Stimulated activated CD8-positive, alpha-beta memory T cell treated with anti-CD3 and anti-CD28 coated beads, Interleukin-12 subunit alpha, Interleukin-12 subunit beta, amount 100 ng/mL, for 24 hours (primary cell): Measurements from ENCODE around the gene FIG4.
"Not testable (repeated sequence)": the region's sequence is repeated elsewhere in the genome, so short reads cannot be mapped to it uniquely, and the experiment has no call there.

Experiments used
- DNase-seq: peaks from one replicate; pipeline ENCODE4 v3.0.0-alpha.2; 2020; ENCODE audit errors: extremely low read depth

Gene FIG4

GRCh38 chr6:109852713-109853112, 161.6 kb downstream of the FIG4 start:
- no peak for DNase-seq

- DNase-seq = no peak
Observed at GRCh38 chr6:109853426-109853825, 162.3 kb downstream of the FIG4 start.

- no peak for DNase-seq
Observed at GRCh38 chr6:109853951-109854350, 162.9 kb downstream of the FIG4 start.

- DNase-seq = no peak
Observed at GRCh38 chr6:109854541-109855308, 163.6 kb downstream of the FIG4 start.

GRCh38 chr6:109855476-109856040, 164.5 kb downstream of the FIG4 start:
- not testable (repeated sequence) for DNase-seq

DNA sequence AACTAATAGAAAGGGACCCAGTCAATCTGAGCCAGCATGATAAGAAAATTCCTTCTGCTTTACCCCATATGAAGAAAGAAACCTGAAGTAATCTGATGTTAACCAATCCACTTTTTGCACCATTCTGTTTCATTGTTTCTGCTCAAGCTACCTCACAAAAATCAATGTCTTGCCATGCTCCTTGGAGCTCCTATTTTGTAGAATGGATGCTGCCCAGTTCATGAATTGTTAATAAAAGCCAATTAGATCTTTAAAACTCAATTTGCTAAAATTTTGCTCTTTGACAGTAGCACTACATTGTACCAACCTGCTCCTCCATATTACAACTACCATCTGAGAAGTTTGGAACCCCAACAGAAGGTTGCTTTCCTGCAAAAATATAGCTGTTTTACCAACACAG, 170.8 kb downstream of the FIG4 start:
- DNase-seq = no peak

DNA sequence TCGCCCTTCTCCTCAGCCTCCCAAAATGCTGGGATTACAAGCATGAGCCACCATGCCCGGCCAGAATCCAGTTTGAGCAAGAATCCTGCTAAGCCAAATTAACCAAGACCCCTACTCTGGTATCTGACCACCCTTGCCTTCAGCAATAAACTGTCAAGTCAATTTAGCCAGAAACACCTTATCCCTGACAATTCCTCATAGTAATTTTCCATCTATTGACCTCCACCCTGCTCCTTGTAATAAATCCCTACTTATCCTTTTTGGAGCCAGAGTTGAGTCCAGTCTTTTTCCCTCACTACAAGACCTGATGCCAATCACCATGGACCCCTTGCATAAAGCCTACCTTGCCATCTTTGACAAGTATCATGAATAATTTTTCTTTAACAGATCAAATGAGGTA, 173.0 kb downstream of the FIG4 start:
- DNase-seq = no peak

DNA sequence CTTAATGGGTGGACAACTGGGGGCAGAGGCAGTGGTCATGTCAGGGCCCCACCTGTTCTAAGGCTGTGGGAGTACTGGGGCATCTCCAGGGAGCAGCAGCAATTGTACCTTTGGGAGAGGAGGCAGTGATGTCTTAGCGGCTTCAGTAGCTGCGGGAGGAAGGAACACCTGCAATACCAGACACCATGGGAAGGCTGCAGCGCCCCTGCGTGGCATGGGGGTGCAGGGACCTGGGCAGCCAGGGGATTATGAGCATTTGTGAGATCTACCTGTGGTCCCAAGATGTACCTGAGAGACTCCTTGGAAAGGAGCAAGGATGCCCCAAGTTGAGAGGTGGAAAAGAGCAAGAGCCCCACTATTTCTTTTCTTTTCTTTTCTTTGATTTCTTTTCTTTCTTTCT, 174.9 kb downstream of the FIG4 start:
- no peak for DNase-seq

DNA sequence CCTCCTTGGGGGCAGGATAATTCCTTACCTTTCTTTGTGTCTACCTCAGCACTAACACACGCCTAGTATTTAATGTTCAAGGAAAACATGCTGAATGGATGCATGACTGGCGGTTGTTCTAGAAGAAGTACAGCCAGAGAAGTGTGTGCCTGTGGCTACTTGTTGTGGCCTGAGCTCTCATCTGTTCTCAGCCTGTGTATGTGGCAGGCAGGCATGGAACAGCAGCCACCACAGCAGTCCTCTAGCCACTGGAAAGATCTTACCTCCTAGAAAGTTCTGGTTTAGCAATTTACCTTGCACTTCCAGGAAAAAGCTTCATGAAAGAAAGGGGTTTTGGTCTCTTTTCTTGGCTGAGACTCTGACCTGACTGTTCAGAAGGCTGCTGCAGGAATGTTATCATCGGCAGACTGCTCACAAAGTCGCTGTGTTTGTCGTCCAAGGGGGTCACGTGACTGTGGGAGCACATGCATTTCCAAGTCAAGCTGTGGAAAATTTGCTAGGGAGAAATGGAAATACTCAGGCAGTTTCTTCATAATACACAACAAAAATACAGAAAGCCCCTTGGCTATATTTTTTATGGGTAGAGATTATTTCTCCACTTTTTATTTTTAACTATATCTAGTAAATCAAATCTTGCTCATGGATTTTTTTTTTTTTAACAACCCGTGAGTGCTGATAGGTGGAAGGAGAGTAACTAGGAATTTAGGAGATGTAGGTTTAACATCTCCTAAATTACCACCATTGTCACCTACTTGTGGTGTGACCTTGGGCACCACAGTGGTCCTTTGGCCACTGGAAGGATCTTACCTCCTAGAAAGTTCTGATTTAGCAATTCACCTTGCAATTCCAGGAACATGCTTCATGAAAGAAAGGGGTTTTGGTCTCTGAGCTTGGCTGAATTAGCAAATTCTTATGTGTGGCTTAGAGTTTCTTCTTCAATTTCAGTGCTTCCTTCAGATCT, 176.2 kb downstream of the FIG4 start:
- DNase-seq = no peak

DNA sequence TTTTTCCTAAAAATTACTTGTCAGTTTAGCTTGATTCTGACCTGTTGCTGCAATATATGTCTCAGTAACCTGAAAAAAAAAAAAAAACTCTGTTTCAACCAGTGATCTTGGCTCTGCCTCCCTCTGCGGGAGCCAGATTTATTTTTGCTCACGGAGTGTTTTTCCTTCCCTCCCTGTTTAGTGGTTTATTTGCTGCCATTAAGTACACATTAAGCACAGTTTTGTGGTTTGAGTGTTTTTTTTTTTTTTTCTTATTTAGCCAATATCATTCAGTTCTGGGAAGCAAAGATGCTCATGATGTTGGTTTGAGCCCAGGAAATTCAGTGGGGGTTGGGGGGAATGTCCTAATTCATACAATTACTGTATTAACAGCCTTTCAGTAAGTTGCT, 176.9 kb downstream of the FIG4 start:
- no peak for DNase-seq

DNA sequence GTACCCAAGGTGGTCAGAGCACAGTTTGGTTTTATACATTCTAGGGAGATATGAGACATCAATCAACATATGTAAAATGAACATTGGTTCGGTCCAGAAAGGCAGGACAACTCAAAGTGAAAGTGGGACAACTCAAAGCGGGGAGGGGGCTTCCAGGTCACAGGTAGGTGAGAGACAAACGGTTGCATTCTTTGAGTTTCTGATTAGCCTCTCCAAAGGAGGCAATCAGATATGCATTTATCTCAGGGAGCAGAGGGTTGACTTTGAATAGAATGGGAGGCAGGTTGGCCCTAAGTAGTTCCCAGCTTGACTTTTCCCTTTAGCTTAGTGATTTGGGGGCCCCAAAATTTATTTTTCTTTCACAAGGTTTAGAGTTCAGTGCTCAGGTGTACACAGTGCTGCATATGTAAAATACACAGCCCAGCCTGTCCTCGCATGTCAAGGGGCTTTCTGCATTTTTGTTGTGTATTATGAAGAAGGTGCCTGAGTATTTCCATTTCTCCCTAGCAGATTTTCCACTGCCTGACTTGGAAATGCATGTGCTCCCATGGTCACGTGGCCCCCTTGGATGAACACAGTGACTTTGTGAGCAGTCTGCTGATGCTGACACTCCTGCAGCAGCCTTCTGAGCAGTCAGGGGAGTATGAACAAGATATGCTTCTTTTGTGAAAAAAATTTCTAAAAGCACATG, 178.4 kb downstream of the FIG4 start:
- DNase-seq = not testable (repeated sequence)

- DNase-seq = no peak
Observed at GRCh38 chr6:109870089-109870410, 179.0 kb downstream of the FIG4 start.

GRCh38 chr6:109872549-109872948, 181.5 kb downstream of the FIG4 start:
- no peak for DNase-seq

DNA sequence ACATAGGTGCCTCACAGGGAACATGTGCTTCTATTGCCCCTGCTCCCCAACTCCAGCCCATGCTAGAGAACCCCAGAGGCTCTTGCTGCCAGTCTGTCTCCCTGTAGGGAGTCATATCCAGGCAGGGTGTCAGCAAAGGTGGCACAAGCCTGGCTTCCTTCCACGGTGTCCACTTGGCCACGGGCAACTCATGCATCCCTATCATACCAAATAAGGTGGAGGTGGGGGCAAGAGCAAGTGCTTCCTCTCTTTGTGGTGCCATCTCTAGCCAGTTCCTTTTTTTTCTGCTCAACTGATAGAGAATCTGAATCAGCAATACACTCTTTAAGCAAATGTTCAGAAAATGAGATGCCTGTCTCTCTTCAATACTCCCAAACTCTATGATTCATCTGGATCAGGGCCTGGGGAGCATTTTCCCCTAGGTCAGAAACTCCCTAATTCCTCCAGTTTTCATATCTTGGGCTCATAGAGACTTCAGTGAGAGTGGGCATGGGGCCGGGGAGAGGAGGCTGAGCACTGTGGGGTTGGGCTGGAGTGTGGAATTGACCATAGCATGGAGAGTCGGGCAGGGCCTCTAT, 182.0 kb downstream of the FIG4 start:
- no peak for DNase-seq

DNA sequence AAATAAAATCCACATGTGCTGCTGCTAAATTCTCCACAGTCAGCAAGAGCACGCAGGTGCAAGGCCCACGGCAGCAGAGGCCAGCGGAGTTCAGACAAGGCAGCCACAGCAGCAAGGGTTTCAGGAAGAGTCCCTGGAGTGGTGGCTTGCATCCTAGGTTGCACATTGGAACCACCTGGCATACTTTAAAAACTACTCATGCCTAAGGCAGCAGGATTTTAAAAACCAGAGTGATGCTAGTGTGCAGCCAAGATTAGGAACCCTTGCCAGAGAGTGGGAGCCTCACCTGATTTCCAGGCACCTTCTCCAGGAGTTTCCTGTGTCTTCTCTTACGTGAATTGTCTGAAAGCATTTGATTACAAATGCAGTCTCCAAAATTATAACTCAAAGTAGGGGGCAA, 183.0 kb downstream of the FIG4 start:
- no peak for DNase-seq

- DNase-seq = no peak
Observed at GRCh38 chr6:109874621-109875020, 183.5 kb downstream of the FIG4 start.
